Smooth muscle cell of the brain vasculature (primary cell): Measurements from ENCODE around the gene SLC5A12.

Source experiments
- DNase-seq: peaks from one replicate; pipeline ENCODE4 v3.0.0-alpha.2; 2012; ENCODE audit warnings: low read depth, low spot score

The SLC5A12 gene, protein sequence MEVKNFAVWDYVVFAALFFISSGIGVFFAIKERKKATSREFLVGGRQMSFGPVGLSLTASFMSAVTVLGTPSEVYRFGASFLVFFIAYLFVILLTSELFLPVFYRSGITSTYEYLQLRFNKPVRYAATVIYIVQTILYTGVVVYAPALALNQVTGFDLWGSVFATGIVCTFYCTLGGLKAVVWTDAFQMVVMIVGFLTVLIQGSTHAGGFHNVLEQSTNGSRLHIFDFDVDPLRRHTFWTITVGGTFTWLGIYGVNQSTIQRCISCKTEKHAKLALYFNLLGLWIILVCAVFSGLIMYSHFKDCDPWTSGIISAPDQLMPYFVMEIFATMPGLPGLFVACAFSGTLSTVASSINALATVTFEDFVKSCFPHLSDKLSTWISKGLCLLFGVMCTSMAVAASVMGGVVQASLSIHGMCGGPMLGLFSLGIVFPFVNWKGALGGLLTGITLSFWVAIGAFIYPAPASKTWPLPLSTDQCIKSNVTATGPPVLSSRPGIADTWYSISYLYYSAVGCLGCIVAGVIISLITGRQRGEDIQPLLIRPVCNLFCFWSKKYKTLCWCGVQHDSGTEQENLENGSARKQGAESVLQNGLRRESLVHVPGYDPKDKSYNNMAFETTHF

DNA sequence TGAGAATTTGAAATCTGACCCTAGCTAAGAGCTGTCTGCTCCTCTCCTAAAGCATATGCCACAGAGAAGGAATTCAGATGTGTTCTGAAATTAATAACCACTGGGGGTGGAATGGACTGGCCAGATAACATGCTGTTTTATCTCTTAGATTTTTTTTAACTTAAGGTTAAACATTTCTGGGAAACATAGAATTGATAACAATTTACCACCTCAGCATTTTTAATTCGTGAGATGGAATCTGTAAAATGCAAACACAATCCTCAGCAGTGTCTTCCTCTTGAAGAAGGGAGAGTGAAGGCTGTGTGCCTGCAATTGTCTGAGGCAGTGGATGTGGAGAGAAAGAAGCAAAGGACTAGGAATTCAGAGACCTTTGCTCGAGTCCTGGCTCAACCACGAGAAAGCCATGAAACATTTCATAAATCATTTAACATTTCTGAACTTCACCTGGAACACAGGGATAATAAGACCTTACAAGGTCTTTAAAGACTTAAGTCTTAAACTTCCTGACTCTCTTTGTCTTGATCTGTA, at the start of gene SLC5A12:
Gene SLC5A12 (minus strand): TSS at position 113 of the 528 bp plus-strand sequence. CDS start 346 bp downstream, outside the sequence.
- DNase-seq, result no peak

DNA sequence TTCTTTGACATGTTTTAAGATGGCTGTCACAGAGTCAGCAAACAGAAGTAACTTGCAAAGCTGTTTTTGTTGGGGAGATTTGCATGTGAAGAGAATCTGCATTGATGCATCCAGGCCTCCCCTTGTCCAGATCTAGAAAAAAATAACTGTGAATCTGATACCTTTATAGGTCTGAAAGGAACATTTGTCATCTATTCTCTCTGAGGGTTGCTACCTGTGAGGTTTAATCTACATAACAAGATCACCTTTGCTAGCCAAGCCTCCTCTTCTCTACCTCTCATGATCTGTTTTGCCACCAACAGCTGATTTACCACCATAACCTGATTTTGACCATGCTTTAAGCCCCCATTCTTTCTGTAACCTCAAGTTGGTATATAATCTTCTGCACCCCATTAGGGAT, 47.2 kb upstream of the SLC5A12 start:
- no peak for DNase-seq

DNA sequence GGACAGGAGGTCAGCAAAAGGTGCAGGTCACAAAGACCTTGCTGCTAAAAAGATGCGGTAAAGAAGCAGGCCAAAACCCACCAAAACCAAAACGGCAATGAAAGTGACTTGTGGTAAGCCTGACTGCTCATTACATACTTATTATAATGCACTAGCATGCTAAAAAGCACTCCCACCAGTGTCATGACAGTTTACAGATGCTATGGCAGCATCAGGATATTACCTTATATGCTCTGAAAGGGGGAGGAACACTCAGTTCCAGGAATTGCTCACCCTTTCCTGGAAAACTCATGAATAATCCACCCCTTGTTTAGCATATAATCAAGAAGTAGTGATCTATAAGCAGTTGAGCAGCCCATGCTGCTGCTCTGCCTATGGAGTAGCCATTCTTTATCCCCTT, 45.2 kb upstream of the SLC5A12 start:
- DNase-seq, result no peak

DNA sequence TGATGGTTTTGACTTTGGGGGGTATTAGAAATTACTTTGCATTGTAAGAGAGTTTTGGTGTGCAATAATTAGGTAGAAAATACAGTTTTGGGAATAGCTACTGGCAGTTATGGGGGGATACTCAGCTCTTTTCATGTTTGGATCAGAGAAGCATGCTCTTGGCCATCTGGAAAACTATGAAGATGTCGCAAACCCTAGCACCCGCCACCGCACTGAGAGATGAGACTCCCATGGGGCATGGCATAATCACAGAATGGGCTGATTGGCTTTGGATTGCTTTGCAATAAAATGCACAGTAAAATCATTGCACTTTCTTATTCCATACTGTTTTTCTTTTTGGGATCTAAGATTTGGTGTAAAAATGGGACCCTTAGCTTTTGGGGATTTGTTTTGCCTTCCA, 43.5 kb upstream of the SLC5A12 start:
- no peak for DNase-seq

DNA sequence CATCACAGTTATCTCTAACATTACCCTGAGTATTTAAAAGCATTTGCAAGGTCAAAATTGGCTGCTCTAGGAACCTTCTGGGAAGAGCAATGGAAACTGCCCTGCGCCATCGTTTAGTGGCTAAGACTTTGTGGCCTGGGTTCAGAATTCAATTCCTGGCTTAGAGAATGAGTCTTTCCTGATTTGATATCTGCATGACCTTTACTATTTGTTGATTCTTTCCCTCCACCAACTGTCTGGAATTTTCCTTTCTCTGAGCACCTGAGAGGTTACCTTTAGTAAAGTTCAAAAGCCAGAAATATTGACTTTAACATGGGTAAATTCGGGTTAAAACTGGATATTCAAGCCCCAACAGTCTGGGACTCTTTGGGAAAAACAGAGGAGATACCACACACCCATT, 43.0 kb upstream of the SLC5A12 start:
- no peak for DNase-seq

DNA sequence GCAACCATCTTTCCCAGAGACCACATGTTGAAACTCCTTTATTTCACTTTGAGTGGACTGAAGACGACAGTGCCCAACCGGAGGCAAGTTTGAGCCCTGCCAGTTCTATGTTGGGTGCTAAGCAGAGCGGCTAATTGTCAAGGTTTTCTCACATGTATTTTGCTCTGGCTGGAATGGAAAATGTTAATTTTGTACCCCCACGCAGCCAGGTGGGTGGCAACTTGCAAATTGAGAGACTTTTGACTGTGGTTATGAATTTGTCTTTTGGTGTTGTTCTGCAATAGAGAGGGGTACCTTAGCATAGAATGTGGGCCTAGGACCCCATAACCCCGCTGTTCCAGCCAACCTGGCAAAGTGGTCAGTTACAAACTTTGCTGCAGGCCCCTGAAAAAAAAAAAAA, 42.5 kb upstream of the SLC5A12 start:
- DNase-seq, result no peak

DNA sequence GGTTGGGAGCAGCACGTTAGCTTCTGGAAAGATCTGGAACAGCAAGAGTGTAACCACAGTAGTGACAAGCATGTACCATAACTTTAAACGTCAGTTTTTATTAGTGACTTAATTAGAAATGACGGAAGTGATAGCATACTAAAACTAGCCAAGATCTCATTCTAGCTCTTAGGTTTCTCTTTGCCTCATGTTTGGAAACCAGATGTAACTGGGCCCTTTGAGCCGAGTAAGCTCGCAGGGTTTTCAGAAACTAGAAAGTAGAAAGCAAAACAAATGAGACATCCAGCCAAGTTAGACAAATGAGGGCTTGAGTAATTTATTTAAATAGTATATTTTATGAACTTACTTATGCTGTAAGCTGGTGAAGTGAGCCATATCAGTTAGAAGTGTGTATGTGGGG, 40.2 kb upstream of the SLC5A12 start:
- no peak for DNase-seq

DNA sequence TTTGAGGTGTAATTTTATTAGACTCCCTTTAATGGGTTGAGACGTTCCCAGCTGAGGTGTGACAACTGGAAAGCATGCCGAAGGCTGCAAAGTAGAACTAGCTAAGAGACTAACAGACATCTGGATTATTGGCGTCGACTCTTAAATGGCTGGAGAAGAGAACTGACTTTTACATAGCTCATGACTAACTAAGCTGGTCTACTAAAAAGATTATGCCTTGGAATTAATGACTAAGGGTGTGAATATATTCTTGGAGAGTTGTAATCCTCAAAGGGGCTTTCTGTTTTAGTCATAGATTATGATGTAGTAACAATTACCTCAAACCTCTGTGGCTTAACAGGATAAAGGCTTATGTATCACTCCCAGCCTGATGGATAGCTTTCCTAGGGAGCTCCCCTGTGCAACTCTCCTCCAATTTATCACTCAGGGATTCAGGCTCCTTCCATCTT, 39.5 kb upstream of the SLC5A12 start:
- no peak for DNase-seq

DNA sequence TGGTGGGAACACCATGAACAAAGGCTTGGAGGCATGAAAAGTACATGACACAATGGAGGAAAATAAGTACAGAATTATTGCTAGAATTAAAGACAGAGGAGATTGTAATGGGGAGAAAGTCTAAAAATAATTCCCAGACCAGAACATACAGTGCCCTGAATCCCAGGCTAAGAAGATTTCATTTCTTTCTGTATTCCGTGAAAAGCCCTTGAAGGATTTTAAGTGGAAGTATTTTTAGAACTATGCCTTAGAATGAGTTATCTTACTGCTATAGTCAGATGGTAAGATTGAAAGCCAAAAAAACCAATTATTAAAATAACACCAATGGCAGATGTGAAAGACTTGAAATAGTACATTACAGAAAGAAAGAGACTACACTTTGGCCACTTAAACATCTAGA, 36.1 kb upstream of the SLC5A12 start:
- DNase-seq, result no peak

DNA sequence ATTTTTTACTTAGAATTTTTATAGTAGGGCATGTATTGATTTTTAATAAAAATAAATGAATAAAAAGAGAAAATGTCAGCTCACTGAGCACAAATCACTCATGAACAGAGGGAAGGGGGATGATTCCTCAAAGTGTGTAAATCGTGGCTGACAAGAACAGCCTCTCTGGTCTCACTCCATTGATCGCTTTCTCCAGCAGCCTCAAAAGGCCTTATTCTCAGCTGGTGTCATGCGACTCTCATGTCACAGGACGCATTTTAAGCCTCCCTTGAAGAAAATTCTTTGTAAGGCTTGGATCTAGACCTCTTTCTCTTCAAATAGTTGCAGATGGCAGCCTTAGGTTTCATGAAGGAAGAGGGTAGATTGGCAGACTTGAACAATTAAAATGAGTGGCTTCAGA, 33.9 kb upstream of the SLC5A12 start:
- no peak for DNase-seq

DNA sequence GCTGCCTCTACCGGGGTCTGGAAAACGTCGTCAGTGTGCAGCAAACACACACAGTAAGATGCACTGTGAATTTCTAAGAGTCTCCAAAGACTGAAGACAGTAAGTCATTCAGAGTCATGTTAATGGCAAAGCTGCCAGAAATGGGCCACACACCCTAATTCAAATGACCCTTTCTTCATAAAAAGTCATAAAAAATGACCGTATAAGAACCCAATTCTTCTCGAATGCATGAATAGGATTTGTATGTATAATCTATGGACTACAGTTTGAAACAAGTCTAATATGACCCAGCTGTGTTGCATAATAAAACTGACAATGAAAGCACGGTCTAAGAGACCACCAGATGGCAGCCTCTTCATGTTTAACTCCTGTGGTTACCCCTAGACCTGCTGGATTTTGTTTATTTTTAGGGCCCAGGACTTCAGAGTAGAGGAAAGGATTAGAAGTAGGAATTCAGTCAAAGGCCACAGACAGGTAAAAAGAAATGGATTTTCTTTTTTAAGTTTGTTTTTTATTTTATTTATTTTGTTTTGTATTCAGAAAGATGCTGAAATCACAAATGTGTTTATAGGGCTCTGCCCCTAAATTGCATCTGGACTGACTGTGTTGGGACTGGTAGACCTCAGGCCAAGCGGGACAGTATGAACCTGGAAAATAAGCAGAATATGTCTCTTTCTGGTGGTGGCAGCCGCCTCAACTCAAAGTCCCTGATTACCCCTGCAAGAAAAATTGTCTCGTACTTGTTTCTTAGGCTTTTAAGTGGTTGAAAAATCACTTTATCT, 32.1 kb upstream of the SLC5A12 start:
- peak; percentile 39 for DNase-seq

DNA sequence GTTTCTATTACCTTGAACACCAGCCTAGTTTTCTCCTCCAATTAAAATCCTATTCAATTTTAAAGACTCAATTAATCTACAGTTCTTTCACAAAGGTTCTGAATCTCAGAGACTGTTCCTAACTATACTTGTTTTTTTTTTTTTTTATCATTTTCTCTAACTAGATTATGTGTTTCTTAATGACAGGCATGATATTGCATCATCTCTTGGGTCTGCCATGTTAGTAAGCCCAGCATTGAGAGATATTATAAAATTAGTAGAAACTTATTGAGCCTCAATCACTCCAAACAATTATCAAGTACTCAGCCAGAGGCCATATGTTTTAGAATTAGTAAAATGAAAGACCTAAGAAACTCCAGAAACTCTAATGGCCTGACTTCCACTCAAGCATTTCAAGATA, 28.1 kb upstream of the SLC5A12 start:
- no peak for DNase-seq

DNA sequence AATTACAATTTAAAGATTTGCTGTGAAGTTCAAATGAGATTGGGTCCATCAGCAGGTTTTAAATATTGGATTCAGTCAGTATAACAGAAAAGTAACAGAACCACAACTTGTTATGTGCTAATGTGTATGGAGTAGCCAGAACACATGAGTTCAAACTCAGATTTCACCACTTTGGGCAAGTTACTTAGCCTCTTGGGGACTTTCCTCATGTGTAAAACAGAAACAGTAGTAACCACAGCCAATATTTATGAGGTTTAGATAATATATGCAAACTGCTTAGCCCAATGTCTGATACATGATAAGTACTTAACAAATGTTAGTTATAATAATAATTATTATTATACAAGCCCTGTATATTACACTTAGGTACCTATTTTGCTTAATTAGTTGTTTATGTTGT, 21.8 kb upstream of the SLC5A12 start:
- no peak for DNase-seq

DNA sequence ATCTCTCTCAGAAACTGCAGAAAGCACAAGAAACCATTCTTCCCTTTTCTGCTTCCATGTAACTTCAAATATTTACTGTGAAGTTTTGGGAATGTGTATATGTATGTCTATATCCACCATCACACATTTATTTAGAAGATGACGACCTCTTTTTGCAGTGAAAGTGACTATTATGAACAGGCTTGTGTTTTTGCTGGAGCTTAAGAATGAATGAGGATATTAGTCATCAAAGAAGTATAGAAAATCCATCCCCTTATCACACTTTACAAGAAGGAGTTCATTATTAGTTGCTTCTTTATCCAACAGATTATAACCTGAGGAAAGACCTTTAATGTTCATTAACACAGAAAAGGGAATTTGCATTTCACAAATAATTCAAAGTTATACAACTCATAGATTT, 21.1 kb upstream of the SLC5A12 start:
- no peak for DNase-seq

DNA sequence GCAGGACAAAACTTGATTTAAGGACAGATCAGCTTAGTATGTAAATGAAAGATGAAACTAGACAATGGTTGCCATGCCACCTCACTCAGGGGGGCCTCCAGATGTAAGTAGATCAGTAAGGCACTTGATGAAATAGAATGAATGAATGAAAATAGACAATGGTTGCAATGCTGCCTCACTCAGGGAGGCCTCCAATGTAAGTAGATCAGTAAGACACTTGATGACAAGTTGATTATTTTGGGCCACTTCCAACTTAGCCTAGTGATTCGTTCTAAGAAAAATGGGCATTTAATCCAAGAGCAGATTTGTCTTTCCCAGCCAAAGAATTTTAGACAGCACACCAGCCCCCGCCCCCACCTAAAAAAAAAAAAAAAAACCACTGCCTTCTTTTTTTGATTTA, 19.2 kb upstream of the SLC5A12 start:
- peak; percentile 36 for DNase-seq

DNA sequence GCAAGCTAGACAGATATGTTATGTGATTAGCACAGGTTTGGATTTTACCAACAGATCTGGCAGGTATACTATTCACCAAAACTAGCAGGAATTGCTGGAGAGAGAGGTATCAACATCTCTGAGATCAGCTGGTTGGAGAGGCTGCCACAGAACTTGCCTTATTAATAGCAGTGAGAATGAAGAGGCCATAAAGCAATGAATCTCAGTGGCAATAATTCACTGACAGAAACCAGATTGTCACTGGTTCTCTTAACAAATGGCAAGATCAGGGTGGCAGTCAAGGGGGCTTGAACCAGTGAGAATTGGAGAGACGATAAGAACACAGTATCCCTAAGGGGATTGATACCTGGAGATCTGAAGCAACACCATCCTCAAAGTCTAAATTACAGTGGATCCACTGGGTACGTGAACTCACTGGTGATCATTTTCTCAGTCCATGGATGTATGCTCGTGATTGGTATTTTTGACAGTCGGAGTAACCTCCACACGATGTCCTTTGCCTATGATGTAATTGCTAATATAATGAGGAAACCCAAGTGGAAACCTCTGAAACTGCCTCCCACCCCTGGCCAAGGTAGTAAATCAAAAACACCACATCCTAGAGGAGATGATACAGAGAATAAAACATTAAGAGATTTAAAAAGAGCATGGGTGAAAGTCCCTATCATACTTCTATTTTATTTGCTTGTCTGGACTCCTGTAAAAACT, 17.7 kb upstream of the SLC5A12 start:
- no peak for DNase-seq

DNA sequence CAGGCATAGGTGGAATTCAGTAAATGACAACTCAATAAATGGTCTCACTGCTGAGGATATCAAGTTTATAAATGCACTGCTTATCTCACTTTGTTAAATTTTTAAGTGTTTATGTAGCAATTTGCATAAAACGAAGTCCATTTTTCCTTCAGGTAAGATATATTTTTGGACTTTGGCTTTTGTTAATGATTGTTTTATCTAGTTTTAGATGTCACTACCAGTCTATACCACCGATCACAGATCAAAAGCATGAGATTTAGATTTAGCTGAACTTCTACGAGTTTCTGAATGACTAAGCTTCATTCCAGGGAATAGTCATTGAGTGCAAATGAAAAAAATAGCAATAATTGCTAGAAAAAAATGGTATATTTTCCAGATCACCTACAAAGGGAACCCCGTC, 12.8 kb upstream of the SLC5A12 start:
- DNase-seq, result no peak

DNA sequence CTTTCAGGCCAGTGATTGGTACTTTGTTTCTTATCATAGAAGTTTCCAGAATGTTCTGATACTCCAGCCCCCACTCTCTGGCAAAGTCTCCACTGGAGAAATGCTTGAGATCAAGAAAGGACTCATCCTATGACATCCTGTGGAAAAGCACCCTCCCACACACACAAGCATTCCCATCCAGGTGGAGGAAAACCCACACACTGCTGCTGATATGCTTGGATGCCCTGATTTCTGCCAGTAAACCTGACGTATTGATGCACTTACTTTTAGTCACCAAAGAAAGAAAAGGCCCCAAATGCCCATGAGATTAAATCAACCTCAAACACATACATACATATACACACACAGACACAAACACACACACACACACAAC, 9.2 kb upstream of the SLC5A12 start:
- no peak for DNase-seq

DNA sequence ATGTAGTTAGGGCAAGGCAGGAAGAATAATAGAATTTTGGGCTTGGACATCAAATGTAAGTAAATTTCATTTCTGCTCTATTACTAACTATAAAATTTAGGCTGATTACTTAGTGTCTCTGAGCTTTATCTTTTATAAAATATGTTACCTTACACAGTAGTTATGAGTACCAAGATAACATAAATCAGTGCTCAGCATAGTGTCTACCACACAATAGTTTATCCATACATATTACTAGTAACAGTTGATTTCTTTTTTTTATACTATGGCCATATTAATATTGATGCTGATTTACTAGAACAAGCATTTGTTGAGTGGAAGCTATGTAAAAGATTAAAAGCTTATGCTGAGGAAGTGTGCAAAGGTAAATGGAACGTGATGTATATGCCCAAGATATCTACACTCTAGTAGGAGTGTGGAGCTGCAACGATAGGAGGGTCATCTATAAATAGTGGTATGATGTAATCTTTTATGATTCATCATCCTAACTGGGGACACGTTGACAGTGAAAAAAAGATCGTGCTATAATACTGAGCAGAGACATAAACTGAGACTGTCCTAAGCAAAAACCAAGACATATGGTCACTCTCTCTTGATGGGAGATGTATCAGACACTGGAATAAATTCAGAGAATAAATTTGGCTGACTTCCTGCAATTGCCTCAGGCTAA, 8.7 kb upstream of the SLC5A12 start:
- DNase-seq, result no peak

DNA sequence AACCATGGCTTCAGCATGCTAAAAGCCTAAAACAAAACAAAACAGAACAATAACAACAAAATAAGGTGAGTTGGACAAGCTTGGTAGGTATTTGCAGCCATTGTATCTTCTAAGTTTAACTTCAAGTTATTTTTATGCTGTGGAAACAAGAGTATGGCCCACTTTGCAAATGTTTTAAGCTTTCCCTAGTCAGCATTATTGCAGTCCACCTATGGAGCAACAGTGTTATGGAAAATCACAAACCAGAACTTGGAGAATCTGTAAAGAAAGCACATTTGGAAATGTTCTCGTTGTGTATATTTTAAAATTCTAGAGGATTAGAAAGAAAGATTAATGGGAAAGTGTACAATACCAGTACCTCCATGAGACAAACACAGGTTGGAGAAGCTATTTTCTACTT, 7.4 kb upstream of the SLC5A12 start:
- DNase-seq, result no peak

DNA sequence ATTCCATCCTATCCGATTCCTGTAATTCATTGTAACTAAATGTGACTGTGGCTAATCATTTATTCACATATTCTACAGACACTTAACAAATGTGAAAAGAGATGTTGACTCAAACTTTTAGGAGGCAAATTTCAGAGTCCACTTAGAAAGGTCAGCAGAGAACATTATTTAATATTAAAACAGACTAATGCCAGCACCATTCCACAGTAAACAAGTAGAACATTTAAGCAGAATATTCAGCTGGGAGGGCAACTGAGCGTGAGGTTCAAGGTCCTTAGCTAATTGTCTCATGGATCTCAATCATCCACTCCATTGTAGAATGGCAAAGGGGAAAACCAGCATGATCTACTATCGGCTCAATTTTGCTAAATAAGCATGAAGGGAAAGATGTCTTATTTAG, 5.1 kb upstream of the SLC5A12 start:
- DNase-seq, result no peak
